Activated B cell treated with CpG ODN at 0.5 μM for 24 hours (primary cell): ENCODE data around the gene ENG. TPM values are rescaled to one million over a fixed set of nuclear protein-coding genes. Genes with fewer than 3 reads are reported as not detected.

Experiments
- ATAC-seq: fragments of 200-7000 bp; cut with Tn5 transposase; one replicate; pipeline ENCODE4 v1.10.0; 2021; ENCODE audit warnings: low read depth, mild to moderate bottlenecking, moderate library complexity
- CTCF ChIA-PET: fragments of 350-600 bp; sonication (Branson Sonifier 250); formaldehyde crosslinking; loops from one replicate; lab custom pipeline; 2021; ENCODE audit warnings: antibody characterized with exemption; lab: Charles Lee
- POLR2A ChIA-PET: fragments of 350-600 bp; sonication (Branson Sonifier 250); formaldehyde crosslinking; loops from one replicate; lab custom pipeline; 2021; ENCODE audit warnings: antibody characterized with exemption; lab: Charles Lee
- DNase-seq: peaks from one replicate; pipeline ENCODE4 v3.0.0; 2022
- H3K27ac Mint-ChIP-seq: one replicate; pipeline ENCODE4 v1.8.0; 2020; ENCODE audit warnings: mixed read lengths
- H3K27me3 Mint-ChIP-seq: one replicate; pipeline ENCODE4 v1.8.0; 2021; ENCODE audit warnings: mixed read lengths
- H3K36me3 Mint-ChIP-seq: one replicate; pipeline ENCODE4 v1.8.0; 2021; ENCODE audit warnings: low read depth, mixed read lengths
- H3K4me1 Mint-ChIP-seq: one replicate; pipeline ENCODE4 v1.8.0; 2021; ENCODE audit warnings: mixed read lengths
- H3K4me3 Mint-ChIP-seq: one replicate; pipeline ENCODE4 v1.8.0; 2020; ENCODE audit warnings: mild to moderate bottlenecking, mixed read lengths
- H3K9me3 Mint-ChIP-seq: one replicate; pipeline ENCODE4 v1.8.0; 2020; ENCODE audit warnings: mixed read lengths
- intact Hi-C: fragments of 100-400 bp; cut with micrococcal nuclease; formaldehyde crosslinking; loops from one replicate; pipeline ENCODE4 v1.15.1; 2024
- total RNA-seq: library from RNA; stranded (reverse); gene quantifications from 2 replicates; pipeline ENCODE4 v1.2.3, GENCODE V29; 2022
- TF ChIP-seq, protein P1 (sequence below): fragments of 200-600 bp; IDR thresholded peaks from one replicate; pipeline ENCODE4 v1.8.0; 2022; ENCODE audit warnings: antibody characterized with exemption, mild to moderate bottlenecking

ENG gene
- total RNA-seq, 1 donor from 2014 or later: 6.1 TPM

DNA sequence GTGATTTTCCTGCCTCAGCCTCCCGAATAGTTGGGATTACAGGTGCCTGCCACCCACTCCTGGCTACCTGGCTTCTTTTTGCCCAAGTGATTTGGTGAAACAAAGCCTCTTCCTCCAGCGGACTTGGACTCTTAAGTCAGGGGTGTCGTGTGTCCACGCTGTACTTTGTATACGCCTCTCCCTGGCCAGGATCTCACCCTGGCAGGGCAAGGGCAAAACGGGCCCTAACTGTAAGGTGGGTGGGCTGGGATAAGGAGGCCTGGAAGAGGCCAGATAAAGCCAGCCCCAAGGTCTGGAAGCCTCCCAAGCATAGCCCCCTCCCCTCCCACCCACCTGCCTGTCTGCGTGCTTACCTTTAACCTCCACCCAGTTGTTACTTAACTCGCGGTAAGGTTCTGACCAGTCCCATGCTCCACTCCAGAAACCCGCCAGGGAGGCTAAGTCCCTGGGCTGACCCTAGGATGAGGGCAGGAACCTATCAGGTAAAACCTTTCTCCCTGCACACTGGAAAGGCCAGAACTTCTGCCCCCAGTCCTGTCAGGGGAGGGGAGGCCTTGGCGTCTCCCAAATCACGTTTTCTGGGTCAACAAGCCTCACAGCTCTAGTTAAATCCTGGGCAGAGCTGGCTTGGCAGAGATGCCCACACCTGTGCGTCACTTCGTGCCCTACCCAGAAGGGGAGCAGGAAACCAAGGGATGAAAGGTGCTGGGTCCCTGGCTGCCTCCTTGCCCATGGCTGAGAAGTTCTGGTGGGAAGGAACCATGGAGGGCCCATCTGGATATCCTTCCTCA is 60.3 kb downstream of the ENG start:
- H3K36me3 Mint-ChIP-seq: peaks cover 39% of the 10 kb centered on the region
- no peaks in the 10 kb centered on the region for H3K27me3 Mint-ChIP-seq
- no peak for ATAC-seq
- H3K4me3 Mint-ChIP-seq: no peak overlapping the region
- no peaks in the 10 kb centered on the region for H3K9me3 Mint-ChIP-seq
- DNase-seq: no peak
- CTCF ChIA-PET: interaction anchor here (3.0 kb wide), 1 partner anchor 59 kb away, joined by 11 read pairs; the partner anchor contains the start of gene TOR2A
- peaks cover 38% of the 10 kb centered on the region for H3K4me1 Mint-ChIP-seq
- POLR2A ChIA-PET: no interaction called here
- intact Hi-C loops: no loop called here
- no peak overlapping the region for H3K27ac Mint-ChIP-seq
- TF ChIP-seq, protein P1, sequence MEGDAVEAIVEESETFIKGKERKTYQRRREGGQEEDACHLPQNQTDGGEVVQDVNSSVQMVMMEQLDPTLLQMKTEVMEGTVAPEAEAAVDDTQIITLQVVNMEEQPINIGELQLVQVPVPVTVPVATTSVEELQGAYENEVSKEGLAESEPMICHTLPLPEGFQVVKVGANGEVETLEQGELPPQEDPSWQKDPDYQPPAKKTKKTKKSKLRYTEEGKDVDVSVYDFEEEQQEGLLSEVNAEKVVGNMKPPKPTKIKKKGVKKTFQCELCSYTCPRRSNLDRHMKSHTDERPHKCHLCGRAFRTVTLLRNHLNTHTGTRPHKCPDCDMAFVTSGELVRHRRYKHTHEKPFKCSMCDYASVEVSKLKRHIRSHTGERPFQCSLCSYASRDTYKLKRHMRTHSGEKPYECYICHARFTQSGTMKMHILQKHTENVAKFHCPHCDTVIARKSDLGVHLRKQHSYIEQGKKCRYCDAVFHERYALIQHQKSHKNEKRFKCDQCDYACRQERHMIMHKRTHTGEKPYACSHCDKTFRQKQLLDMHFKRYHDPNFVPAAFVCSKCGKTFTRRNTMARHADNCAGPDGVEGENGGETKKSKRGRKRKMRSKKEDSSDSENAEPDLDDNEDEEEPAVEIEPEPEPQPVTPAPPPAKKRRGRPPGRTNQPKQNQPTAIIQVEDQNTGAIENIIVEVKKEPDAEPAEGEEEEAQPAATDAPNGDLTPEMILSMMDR: no peak

DNA sequence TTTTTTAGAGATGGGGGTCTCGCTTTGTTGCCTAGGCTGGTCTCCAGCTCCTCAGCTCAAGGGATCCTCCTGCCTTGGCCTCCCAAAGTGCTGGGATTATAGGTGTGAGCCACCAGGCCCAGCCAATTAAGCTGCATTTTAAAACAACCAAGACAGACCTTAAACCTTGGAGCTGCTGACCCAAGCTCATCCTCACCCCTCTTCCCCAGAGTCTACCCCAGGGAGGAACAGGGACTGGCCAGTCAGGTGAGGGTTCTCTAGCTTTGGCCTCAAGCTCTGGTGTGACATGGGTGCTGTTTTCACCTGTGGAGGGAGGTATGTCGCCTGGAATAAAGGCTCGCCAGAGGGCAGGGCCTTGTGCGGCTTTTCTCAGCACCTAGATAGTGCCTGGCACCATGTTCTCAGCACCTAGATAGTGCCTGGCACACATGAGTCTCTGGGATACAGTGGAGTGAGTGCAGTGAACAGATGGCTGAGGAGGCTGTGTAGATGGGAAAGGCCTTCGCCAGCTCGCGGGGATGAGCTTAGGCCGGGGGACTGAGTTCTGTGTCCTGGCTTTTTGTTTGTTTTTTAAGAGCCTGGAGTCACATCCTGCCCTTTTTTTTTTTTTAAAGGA is 61.3 kb downstream of the ENG start:
- H3K4me1 Mint-ChIP-seq: peaks cover 37% of the 10 kb centered on the region
- CTCF ChIA-PET: interaction anchor here (3.0 kb wide), 1 partner anchor 58 kb away, joined by 11 read pairs; the partner anchor contains the start of gene TOR2A
- no peaks in the 10 kb centered on the region for H3K27me3 Mint-ChIP-seq
- no peak overlapping the region for H3K4me3 Mint-ChIP-seq
- POLR2A ChIA-PET: interaction anchor here (0.5 to 2.1 kb wide), 9 partner anchors 8 to 899 kb away, joined by 3 to 12 read pairs (median 4); partner anchors contain the start of genes FPGS and ST6GALNAC4
- H3K27ac Mint-ChIP-seq: no peak overlapping the region
- intact Hi-C loops: no loop called here
- TF ChIP-seq, protein P1: no peak
- DNase-seq: no peak
- H3K36me3 Mint-ChIP-seq: peaks cover 49% of the 10 kb centered on the region
- ATAC-seq: no peak
- no peaks in the 10 kb centered on the region for H3K9me3 Mint-ChIP-seq

DNA sequence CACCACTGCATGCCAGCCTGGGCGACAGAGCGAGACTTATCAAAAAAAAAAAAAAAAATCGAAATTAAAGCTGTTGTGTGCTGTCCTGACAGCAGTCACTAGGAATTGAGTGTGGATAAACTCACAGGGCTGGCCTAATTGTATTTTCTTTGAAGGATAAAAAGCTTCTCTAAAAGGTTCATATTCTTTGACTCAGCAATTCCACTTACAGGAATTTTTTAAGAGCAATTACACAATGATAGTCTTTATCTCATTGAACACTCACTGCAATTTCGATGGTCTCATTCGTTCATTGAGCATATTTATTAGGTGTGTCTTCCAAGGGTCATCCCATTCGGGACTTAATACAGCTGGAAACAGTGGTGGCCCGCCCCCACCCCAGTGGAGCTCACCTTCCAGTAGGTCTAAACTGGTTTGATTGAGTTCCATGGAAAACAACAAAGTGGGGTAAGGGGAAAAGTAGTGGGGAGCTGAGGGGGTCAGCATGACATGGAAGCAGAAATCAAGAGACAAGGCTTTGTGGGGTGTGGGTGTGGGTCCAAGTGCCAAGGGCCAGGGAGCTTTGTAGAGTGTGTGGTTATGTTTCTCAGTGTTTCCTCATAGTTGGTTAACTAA is 61.9 kb downstream of the ENG start:
- Mint-ChIP-seq H3K4me1 (peaks cover 36% of the 10 kb centered on the region), H3K27me3 (no peaks in the 10 kb centered on the region), H3K27ac (no peak overlapping the region), H3K4me3 (no peak overlapping the region), H3K9me3 (no peaks in the 10 kb centered on the region), H3K36me3 (peaks cover 54% of the 10 kb centered on the region)
- ChIA-PET POLR2A (interaction anchor here (0.7 to 2.1 kb wide), 13 partner anchors 8 to 1333 kb away, joined by 3 to 12 read pairs (median 4); partner anchors contain the start of genes FPGS and ST6GALNAC4), CTCF (interaction anchor here (3.0 kb wide), 1 partner anchor 57 kb away, joined by 11 read pairs; the partner anchor contains the start of gene TOR2A)
- no peak for DNase-seq
- intact Hi-C loops: no loop called here
- ATAC-seq: no peak
- TF ChIP-seq, protein P1: no peak

DNA sequence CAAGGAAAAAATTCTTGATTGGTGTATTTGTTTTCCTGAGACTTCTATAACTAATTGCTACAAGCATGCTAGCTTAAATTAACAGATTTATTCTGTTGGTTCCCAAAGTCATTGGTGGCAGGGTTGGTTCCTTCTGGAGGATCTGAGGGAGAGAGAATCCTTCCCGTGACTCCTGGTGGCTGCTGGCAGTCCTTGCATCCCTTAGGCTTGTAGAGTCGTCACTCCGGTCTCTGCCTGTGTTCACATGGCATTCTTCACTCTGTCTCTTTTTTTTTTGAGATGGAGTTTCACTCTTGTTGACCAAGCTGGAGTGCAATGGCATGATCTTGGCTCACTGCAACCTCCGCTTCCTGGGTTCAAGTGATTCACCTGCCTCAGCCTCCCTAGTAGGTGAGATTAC is 63.4 kb downstream of the ENG start:
- peaks cover 33% of the 10 kb centered on the region for H3K4me1 Mint-ChIP-seq
- TF ChIP-seq, protein P1: no peak
- DNase-seq: no peak
- ATAC-seq: no peak
- no peak overlapping the region for H3K27ac Mint-ChIP-seq
- peaks cover 65% of the 10 kb centered on the region for H3K36me3 Mint-ChIP-seq
- H3K4me3 Mint-ChIP-seq: no peak overlapping the region
- ChIA-PET POLR2A (interaction anchor here (0.7 to 1.0 kb wide), 3 partner anchors 20 to 83 kb away, joined by 4 read pairs; no protein-coding TSS in a partner anchor), CTCF (no interaction called here)
- no peaks in the 10 kb centered on the region for H3K9me3 Mint-ChIP-seq
- intact Hi-C loops: no loop called here
- H3K27me3 Mint-ChIP-seq: no peaks in the 10 kb centered on the region
